HEK293 (cell line): ENCODE data around the gene DCAF5.

Source experiments
- BCL11B ChIP-seq: fragments of 450-650 bp; formaldehyde crosslinking; IDR thresholded peaks from 2 replicates; pipeline ENCODE4 v1.5.1; 2016; ENCODE audit warnings: low read depth, missing biosample characterization, missing genetic modification characterization
- EGR2 ChIP-seq: fragments of 450-650 bp; formaldehyde crosslinking; IDR thresholded peaks from 2 replicates; pipeline ENCODE4 v1.5.1; 2016; ENCODE audit warnings: low read depth, missing biosample characterization, missing genetic modification characterization
- IKZF3 ChIP-seq: fragments of 450-650 bp; IDR thresholded peaks from 2 replicates; pipeline ENCODE4 v1.5.0; 2018; ENCODE audit warnings: missing biosample characterization, mild to moderate bottlenecking, missing genetic modification characterization, moderate library complexity
- KLF1 ChIP-seq: fragments of 450-650 bp; formaldehyde crosslinking; IDR thresholded peaks from 2 replicates; pipeline ENCODE4 v1.5.1; 2016; ENCODE audit warnings: missing biosample characterization, missing genetic modification characterization
- MYNN ChIP-seq: fragments of 450-650 bp; formaldehyde crosslinking; IDR thresholded peaks from 2 replicates; pipeline ENCODE4 v1.5.1; 2016; ENCODE audit warnings: missing biosample characterization, missing genetic modification characterization, borderline replicate concordance
- REPIN1 ChIP-seq: fragments of 450-650 bp; formaldehyde crosslinking; IDR thresholded peaks from 2 replicates; pipeline ENCODE4 v1.5.1; 2017; ENCODE audit warnings: missing biosample characterization, missing genetic modification characterization, low read depth
- SP7 ChIP-seq: fragments of 450-650 bp; formaldehyde crosslinking; IDR thresholded peaks from 2 replicates; pipeline ENCODE4 v1.5.1; 2016; ENCODE audit warnings: missing biosample characterization, missing genetic modification characterization
- YY1 ChIP-seq: fragments of 450-650 bp; formaldehyde crosslinking; IDR thresholded peaks from 2 replicates; pipeline ENCODE4 v1.5.1; 2018; ENCODE audit warnings: missing biosample characterization, missing genetic modification characterization
- ZBTB1 ChIP-seq: fragments of 450-650 bp; formaldehyde crosslinking; IDR thresholded peaks from 2 replicates; pipeline ENCODE4 v1.5.1; 2016; ENCODE audit warnings: missing biosample characterization, missing genetic modification characterization
- ZBTB17 ChIP-seq: fragments of 450-650 bp; formaldehyde crosslinking; IDR thresholded peaks from 2 replicates; pipeline ENCODE4 v1.5.1; 2016; ENCODE audit warnings: missing biosample characterization, missing genetic modification characterization
- ZBTB48 ChIP-seq: fragments of 450-650 bp; formaldehyde crosslinking; IDR thresholded peaks from 2 replicates; pipeline ENCODE4 v1.5.1; 2016; ENCODE audit warnings: missing biosample characterization, missing genetic modification characterization
- ZEB2 ChIP-seq: fragments of 450-650 bp; formaldehyde crosslinking; IDR thresholded peaks from 2 replicates; pipeline ENCODE4 v1.5.1; 2016; ENCODE audit warnings: missing biosample characterization, missing genetic modification characterization
- ZFHX2 ChIP-seq: fragments of 450-650 bp; formaldehyde crosslinking; conservative IDR thresholded peaks from 2 replicates; pipeline ENCODE4 v1.5.1; 2016; ENCODE audit warnings: missing biosample characterization, missing genetic modification characterization
- ZIC2 ChIP-seq: fragments of 450-650 bp; formaldehyde crosslinking; IDR thresholded peaks from 2 replicates; pipeline ENCODE4 v1.5.1; 2016; ENCODE audit warnings: missing biosample characterization, missing genetic modification characterization
- ZNF112 ChIP-seq: fragments of 450-650 bp; formaldehyde crosslinking; IDR thresholded peaks from 2 replicates; pipeline ENCODE4 v1.5.0; 2017; ENCODE audit warnings: missing biosample characterization, missing genetic modification characterization
- ZNF169 ChIP-seq: fragments of 450-650 bp; formaldehyde crosslinking; IDR thresholded peaks from 2 replicates; pipeline ENCODE4 v1.5.1; 2016; ENCODE audit warnings: missing biosample characterization, missing genetic modification characterization
- ZNF19 ChIP-seq: fragments of 450-650 bp; formaldehyde crosslinking; IDR thresholded peaks from 2 replicates; pipeline ENCODE4; 2016; ENCODE audit warnings: missing biosample characterization, missing genetic modification characterization, low read depth
- ZNF416 ChIP-seq: fragments of 450-650 bp; formaldehyde crosslinking; IDR thresholded peaks from 2 replicates; pipeline ENCODE4 v1.5.1; 2016; ENCODE audit warnings: missing biosample characterization, missing genetic modification characterization
- ZNF426 ChIP-seq: fragments of 450-650 bp; formaldehyde crosslinking; IDR thresholded peaks from 2 replicates; pipeline ENCODE4 v1.5.1; 2017; ENCODE audit warnings: missing biosample characterization, missing genetic modification characterization, mild to moderate bottlenecking, inconsistent platforms, moderate library complexity
- ZNF530 ChIP-seq: fragments of 450-650 bp; formaldehyde crosslinking; IDR thresholded peaks from 2 replicates; pipeline ENCODE4 v1.5.1; 2016; ENCODE audit warnings: low read depth, missing biosample characterization, missing genetic modification characterization
- ZNF76 ChIP-seq: fragments of 450-650 bp; formaldehyde crosslinking; IDR thresholded peaks from 2 replicates; pipeline ENCODE4; 2016; ENCODE audit warnings: low read depth, missing biosample characterization, missing genetic modification characterization, borderline replicate concordance
- ZNF768 ChIP-seq: fragments of 450-650 bp; formaldehyde crosslinking; IDR thresholded peaks from 2 replicates; pipeline ENCODE4 v1.5.1; 2018; ENCODE audit warnings: missing biosample characterization, mild to moderate bottlenecking, missing genetic modification characterization
- ZNF777 ChIP-seq: fragments of 450-650 bp; formaldehyde crosslinking; IDR thresholded peaks from 2 replicates; pipeline ENCODE4 v1.5.1; 2017; ENCODE audit warnings: missing biosample characterization, missing genetic modification characterization, borderline replicate concordance
- TF ChIP-seq, protein P1 (sequence below): fragments of 450-650 bp; formaldehyde crosslinking; IDR thresholded peaks from 2 replicates; pipeline ENCODE4 v1.5.1; 2017; ENCODE audit warnings: missing biosample characterization, mild to moderate bottlenecking, missing genetic modification characterization, moderate library complexity
- TF ChIP-seq, protein P2 (sequence below): fragments of 450-650 bp; formaldehyde crosslinking; IDR thresholded peaks from 2 replicates; pipeline ENCODE4 v1.5.1; 2016; ENCODE audit warnings: missing biosample characterization, missing genetic modification characterization
- TF ChIP-seq, protein P3 (sequence below): fragments of 450-650 bp; formaldehyde crosslinking; IDR thresholded peaks from 2 replicates; pipeline ENCODE4 v1.5.1; 2016; ENCODE audit warnings: missing biosample characterization, missing genetic modification characterization, low read depth
- TF ChIP-seq, protein P4 (sequence below): fragments of 450-650 bp; formaldehyde crosslinking; IDR thresholded peaks from 2 replicates; pipeline ENCODE4 v1.5.1; 2016; ENCODE audit warnings: missing biosample characterization, missing genetic modification characterization
- TF ChIP-seq, protein P5 (sequence below): fragments of 450-650 bp; formaldehyde crosslinking; IDR thresholded peaks from 2 replicates; pipeline ENCODE4 v1.5.1; 2017; ENCODE audit warnings: missing biosample characterization, missing genetic modification characterization
- TF ChIP-seq, protein P6 (sequence below): IDR thresholded peaks from 2 replicates; pipeline ENCODE4 v1.6.1; 2011; ENCODE audit warnings: mild to moderate bottlenecking, low read depth, low read length, borderline replicate concordance
- TF ChIP-seq, protein P7 (sequence below): fragments of 450-650 bp; formaldehyde crosslinking; IDR thresholded peaks from 2 replicates; pipeline ENCODE4 v1.5.1; 2016; ENCODE audit warnings: missing biosample characterization, missing genetic modification characterization

DCAF5 gene

DNA sequence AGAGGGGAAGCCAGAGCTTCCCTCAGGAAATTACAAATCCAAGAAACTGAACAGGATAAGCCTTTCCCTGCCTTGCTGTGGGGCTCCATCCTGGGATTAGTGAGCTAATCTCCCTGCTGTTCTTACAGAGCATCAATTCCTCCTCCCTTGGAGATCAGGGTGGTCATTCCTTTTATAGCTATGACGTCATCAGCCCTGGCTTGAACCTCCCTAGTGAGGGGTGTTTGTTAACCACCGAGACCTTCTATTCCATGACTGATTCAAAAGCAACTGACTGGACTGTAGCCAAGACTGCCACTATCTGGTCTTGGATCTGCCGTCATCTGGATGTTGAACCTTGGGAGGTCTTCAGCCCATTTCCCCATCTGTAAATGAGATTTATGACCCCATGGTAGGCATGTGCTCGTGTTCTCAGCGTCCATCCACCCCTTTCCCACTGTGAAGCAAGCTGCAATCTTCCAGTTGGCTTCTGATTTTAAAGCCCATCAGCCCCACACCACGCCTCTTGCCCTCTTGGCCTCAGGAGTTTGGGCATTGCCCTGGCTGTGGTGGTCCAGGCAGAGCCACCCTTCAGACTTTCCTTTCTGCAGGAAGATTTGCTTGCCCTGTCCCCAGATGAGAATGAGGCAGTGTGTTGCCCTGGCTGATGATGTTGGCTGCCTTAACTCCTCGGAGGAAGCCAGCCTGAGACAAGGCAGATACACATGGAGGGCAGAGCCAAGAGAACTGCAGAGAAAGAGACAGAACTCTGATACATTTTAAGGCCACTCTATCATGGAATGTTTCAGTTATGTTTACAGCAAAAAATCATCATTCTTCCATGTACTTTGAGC lies 114.2 kb downstream of the DCAF5 start (continued):
- TF ChIP-seq EGR2 (tag by site-specific recombination) (no peak), YY1 (tag by site-specific recombination) (no peak), SP7 (tag by site-specific recombination) (peak; percentile 85), ZEB2 (tag by site-specific recombination) (peak; percentile 66), ZBTB48 (0 out of 2 replicates have a peak, but pooled peaks have one; percentile 31), ZIC2 (peak; percentile 96), ZNF530 (tag by site-specific recombination) (no peak), MYNN (tag by site-specific recombination) (no peak; the same call in 1 of the 2 replicates), ZNF777 (tag by site-specific recombination) (no peak), IKZF3 (tag by site-specific recombination) (0 out of 2 replicates have a peak, but pooled peaks have one; percentile 16), ZNF112 (tag by site-specific recombination) (no peak), ZNF426 (tag by site-specific recombination) (no peak), ZNF76 (no peak; the same call in 1 of the 2 replicates), ZBTB17 (tag by site-specific recombination) (peak; percentile 54; the same call in 1 of the 2 replicates), KLF1 (no peak), REPIN1 (no peak), ZNF416 (no peak), ZNF768 (tag by site-specific recombination) (no peak), ZNF169 (tag by site-specific recombination) (no peak), ZFHX2 (tag by site-specific recombination) (no peak), BCL11B (no peak), ZBTB1 (tag by site-specific recombination) (no peak), ZNF19 (tag by site-specific recombination) (no peak)
- TF ChIP-seq, protein P1, sequence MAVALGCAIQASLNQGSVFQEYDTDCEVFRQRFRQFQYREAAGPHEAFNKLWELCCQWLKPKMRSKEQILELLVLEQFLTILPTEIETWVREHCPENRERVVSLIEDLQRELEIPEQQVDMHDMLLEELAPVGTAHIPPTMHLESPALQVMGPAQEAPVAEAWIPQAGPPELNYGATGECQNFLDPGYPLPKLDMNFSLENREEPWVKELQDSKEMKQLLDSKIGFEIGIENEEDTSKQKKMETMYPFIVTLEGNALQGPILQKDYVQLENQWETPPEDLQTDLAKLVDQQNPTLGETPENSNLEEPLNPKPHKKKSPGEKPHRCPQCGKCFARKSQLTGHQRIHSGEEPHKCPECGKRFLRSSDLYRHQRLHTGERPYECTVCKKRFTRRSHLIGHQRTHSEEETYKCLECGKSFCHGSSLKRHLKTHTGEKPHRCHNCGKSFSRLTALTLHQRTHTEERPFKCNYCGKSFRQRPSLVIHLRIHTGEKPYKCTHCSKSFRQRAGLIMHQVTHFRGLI (tag by site-specific recombination) = no peak
- TF ChIP-seq, protein P2, sequence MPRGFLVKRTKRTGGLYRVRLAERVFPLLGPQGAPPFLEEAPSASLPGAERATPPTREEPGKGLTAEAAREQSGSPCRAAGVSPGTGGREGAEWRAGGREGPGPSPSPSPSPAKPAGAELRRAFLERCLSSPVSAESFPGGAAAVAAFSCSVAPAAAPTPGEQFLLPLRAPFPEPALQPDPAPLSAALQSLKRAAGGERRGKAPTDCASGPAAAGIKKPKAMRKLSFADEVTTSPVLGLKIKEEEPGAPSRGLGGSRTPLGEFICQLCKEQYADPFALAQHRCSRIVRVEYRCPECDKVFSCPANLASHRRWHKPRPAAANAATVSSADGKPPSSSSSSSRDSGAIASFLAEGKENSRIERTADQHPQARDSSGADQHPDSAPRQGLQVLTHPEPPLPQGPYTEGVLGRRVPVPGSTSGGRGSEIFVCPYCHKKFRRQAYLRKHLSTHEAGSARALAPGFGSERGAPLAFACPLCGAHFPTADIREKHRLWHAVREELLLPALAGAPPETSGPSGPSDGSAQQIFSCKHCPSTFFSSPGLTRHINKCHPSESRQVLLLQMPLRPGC = 0 out of 2 replicates have a peak, but pooled peaks have one; percentile 36
- TF ChIP-seq, protein P3, sequence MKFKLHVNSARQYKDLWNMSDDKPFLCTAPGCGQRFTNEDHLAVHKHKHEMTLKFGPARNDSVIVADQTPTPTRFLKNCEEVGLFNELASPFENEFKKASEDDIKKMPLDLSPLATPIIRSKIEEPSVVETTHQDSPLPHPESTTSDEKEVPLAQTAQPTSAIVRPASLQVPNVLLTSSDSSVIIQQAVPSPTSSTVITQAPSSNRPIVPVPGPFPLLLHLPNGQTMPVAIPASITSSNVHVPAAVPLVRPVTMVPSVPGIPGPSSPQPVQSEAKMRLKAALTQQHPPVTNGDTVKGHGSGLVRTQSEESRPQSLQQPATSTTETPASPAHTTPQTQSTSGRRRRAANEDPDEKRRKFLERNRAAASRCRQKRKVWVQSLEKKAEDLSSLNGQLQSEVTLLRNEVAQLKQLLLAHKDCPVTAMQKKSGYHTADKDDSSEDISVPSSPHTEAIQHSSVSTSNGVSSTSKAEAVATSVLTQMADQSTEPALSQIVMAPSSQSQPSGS (tag by site-specific recombination) = peak; percentile 98
- TF ChIP-seq, protein P4, sequence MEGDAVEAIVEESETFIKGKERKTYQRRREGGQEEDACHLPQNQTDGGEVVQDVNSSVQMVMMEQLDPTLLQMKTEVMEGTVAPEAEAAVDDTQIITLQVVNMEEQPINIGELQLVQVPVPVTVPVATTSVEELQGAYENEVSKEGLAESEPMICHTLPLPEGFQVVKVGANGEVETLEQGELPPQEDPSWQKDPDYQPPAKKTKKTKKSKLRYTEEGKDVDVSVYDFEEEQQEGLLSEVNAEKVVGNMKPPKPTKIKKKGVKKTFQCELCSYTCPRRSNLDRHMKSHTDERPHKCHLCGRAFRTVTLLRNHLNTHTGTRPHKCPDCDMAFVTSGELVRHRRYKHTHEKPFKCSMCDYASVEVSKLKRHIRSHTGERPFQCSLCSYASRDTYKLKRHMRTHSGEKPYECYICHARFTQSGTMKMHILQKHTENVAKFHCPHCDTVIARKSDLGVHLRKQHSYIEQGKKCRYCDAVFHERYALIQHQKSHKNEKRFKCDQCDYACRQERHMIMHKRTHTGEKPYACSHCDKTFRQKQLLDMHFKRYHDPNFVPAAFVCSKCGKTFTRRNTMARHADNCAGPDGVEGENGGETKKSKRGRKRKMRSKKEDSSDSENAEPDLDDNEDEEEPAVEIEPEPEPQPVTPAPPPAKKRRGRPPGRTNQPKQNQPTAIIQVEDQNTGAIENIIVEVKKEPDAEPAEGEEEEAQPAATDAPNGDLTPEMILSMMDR (tag by site-specific recombination) = no peak
- TF ChIP-seq, protein P5, sequence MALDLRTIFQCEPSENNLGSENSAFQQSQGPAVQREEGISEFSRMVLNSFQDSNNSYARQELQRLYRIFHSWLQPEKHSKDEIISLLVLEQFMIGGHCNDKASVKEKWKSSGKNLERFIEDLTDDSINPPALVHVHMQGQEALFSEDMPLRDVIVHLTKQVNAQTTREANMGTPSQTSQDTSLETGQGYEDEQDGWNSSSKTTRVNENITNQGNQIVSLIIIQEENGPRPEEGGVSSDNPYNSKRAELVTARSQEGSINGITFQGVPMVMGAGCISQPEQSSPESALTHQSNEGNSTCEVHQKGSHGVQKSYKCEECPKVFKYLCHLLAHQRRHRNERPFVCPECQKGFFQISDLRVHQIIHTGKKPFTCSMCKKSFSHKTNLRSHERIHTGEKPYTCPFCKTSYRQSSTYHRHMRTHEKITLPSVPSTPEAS (tag by site-specific recombination) = no peak
- TF ChIP-seq, protein P6, sequence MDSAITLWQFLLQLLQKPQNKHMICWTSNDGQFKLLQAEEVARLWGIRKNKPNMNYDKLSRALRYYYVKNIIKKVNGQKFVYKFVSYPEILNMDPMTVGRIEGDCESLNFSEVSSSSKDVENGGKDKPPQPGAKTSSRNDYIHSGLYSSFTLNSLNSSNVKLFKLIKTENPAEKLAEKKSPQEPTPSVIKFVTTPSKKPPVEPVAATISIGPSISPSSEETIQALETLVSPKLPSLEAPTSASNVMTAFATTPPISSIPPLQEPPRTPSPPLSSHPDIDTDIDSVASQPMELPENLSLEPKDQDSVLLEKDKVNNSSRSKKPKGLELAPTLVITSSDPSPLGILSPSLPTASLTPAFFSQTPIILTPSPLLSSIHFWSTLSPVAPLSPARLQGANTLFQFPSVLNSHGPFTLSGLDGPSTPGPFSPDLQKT = no peak
- TF ChIP-seq, protein P7, sequence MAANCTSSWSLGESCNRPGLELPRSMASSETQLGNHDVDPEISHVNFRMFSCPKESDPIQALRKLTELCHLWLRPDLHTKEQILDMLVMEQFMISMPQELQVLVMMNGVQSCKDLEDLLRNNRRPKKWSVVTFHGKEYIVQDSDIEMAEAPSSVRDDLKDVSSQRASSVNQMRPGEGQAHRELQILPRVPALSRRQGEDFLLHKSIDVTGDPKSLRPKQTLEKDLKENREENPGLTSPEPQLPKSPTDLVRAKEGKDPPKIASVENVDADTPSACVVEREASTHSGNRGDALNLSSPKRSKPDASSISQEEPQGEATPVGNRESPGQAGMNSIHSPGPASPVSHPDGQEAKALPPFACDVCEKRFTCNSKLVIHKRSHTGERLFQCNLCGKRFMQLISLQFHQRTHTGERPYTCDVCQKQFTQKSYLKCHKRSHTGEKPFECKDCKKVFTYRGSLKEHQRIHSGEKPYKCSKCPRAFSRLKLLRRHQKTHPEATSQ = no peak
